Kidney epithelial cell (primary cell): ENCODE measurements around the gene ADCK1. TPM values are rescaled to one million over a fixed set of nuclear protein-coding genes. Genes with fewer than 3 reads are reported as not detected.

ENCODE experiments used
- DNase-seq: peaks from one replicate; pipeline ENCODE4 v3.0.0-alpha.2; 2010; ENCODE audit warnings: low read depth
- H3K27me3 ChIP-seq: 2 replicates; pipeline ENCODE4 v1.6.0; 2011; ENCODE audit warnings: low read length; ENCODE audit not compliant: control insufficient read depth, insufficient read depth
- H3K36me3 ChIP-seq: 2 replicates; pipeline ENCODE4 v1.5.1; 2011; ENCODE audit warnings: low read length; ENCODE audit not compliant: control insufficient read depth, insufficient read depth
- H3K4me3 ChIP-seq: 2 replicates; pipeline ENCODE4 v1.5.1; 2011; ENCODE audit warnings: low read depth, mild to moderate bottlenecking, control low read depth, low read length
- CTCF ChIP-seq: IDR thresholded peaks from 2 replicates; pipeline ENCODE4 v1.5.1; 2011; ENCODE audit warnings: mild to moderate bottlenecking, moderate library complexity, low read length, control low read depth, inconsistent platforms; ENCODE audit not compliant: insufficient read depth, poor library complexity, severe bottlenecking
- total RNA-seq: library from RNA; depleted of rRNA; stranded (reverse); fragments of >200 nt; gene quantifications from 2 replicates; pipeline ENCODE4 v1.2.3, GENCODE V29; 2015

ADCK1 gene
- total RNA-seq, 1 donor from 2014 or later = 9.3 TPM

GRCh38 chr14:77921818-77922217, 121.9 kb downstream of the ADCK1 start:
- TF ChIP-seq CTCF = no peak
- Histone ChIP-seq H3K4me3 (no peak overlapping the region), H3K36me3 (no peaks in the 10 kb centered on the region), H3K27me3 (no peaks in the 10 kb centered on the region)
- DNase-seq = no peak

GRCh38 chr14:77923131-77923936, 123.4 kb downstream of the ADCK1 start:
- H3K36me3 ChIP-seq = no peaks in the 10 kb centered on the region
- no peaks in the 10 kb centered on the region for H3K27me3 ChIP-seq
- H3K4me3 ChIP-seq = no peak overlapping the region
- no peak for DNase-seq
- TF ChIP-seq CTCF = no peak

GRCh38 chr14:77924141-77924948, 124.4 kb downstream of the ADCK1 start:
- Histone ChIP-seq H3K36me3 (no peaks in the 10 kb centered on the region), H3K4me3 (no peak overlapping the region), H3K27me3 (no peaks in the 10 kb centered on the region)
- no peak for DNase-seq
- TF ChIP-seq CTCF = no peak

GRCh38 chr14:77926942-77927341, 127.0 kb downstream of the ADCK1 start:
- H3K4me3 ChIP-seq = no peak overlapping the region
- no peaks in the 10 kb centered on the region for H3K27me3 ChIP-seq
- TF ChIP-seq CTCF = no peak
- DNase-seq = no peak
- H3K36me3 ChIP-seq = no peaks in the 10 kb centered on the region

GRCh38 chr14:77931441-77931840, 131.5 kb downstream of the ADCK1 start:
- no peak for TF ChIP-seq CTCF
- no peak for DNase-seq
- H3K4me3 ChIP-seq = no peak overlapping the region
- H3K27me3 ChIP-seq = no peaks in the 10 kb centered on the region
- no peaks in the 10 kb centered on the region for H3K36me3 ChIP-seq
